Panc1 (cell line): Measurements from ENCODE around the gene PDE8B.

Source experiments
- CTCF ChIP-seq: fragments of 450-650 bp; IDR thresholded peaks from 2 replicates; pipeline ENCODE4 v1.5.1; 2017; ENCODE audit warnings: mild to moderate bottlenecking
- POLR2AphosphoS5 ChIP-seq: IDR thresholded peaks from 2 replicates; pipeline ENCODE4 v1.6.1; 2012; ENCODE audit warnings: mild to moderate bottlenecking, low read depth, low read length, moderate library complexity
- SIN3A ChIP-seq: IDR thresholded peaks from 2 replicates; pipeline ENCODE4 v1.6.1; 2012; ENCODE audit warnings: low read depth, mild to moderate bottlenecking, low read length, moderate library complexity, borderline replicate concordance; ENCODE audit not compliant: insufficient read depth

- TF ChIP-seq CTCF = no peak
- no peak for TF ChIP-seq POLR2AphosphoS5
- TF ChIP-seq SIN3A = no peak
Observed at GRCh38 chr5:77391240-77391765, 180.8 kb downstream of the PDE8B start.
